Esophagus (tissue), 2 donors: ENCODE measurements around the gene IFIT5. TPM values are rescaled to one million over a fixed set of nuclear protein-coding genes. Genes with fewer than 3 reads are reported as not detected.
A peak's percentile ranks its signal among the peaks of the same experiment; 100 is the strongest.

Source experiments
- H3K27ac ChIP-seq, 2 donors: one replicate each; pipeline ENCODE4 v1.5.1; 2013; ENCODE audit warnings: low read depth in 2 of 2, mild to moderate bottlenecking in 2 of 2, inconsistent platforms in 1 of 2, low read length in 1 of 2, moderate library complexity in 1 of 2
- H3K27me3 ChIP-seq, 2 donors: one replicate each; pipeline ENCODE4 v1.6.1; 2013; ENCODE audit warnings: low read length in 2 of 2, control low read depth in 1 of 2, mild to moderate bottlenecking in 1 of 2; ENCODE audit not compliant: insufficient read depth in 2 of 2, control insufficient read depth in 1 of 2
- H3K36me3 ChIP-seq, 2 donors: one replicate each; pipeline ENCODE4 v1.6.1; 2013; ENCODE audit warnings: low read length in 1 of 2; ENCODE audit not compliant: control insufficient read depth in 2 of 2, insufficient read depth in 2 of 2
- H3K4me1 ChIP-seq, 2 donors: one replicate each; pipeline ENCODE4 v1.6.1; 2013; ENCODE audit warnings: low read length in 1 of 2; ENCODE audit not compliant: control insufficient read depth in 2 of 2, insufficient read depth in 2 of 2
- H3K4me3 ChIP-seq, 2 donors: one replicate each; pipeline ENCODE4 v1.5.1; 2013; ENCODE audit warnings: low read length in 2 of 2, mild to moderate bottlenecking in 2 of 2, low read depth in 1 of 2, moderate library complexity in 1 of 2
- H3K9me3 ChIP-seq, 2 donors: one replicate each; pipeline ENCODE4 v1.6.1; 2013; ENCODE audit warnings: mild to moderate bottlenecking in 2 of 2, low read depth in 1 of 2, low read length in 1 of 2, moderate library complexity in 1 of 2; ENCODE audit not compliant: control insufficient read depth in 2 of 2, insufficient read depth in 1 of 2
- WGBS, 2 donors: extraction: QIAGEN DNeasy Blood & Tissue Kit; methylation state at CpG; one replicate each; pipeline ENCODE4 v1.1.7; 2013; 5-methylcytosine and 5-hydroxymethylcytosine counted together
- polyA plus RNA-seq, 2 donors: library from polyadenylated mRNA; stranded (reverse); fragments of 200-250 nt; gene quantifications; one replicate each; pipeline ENCODE4 v1.2.3, GENCODE V29; 2013
- donor health status: healthy with polysubstance abuse.
- donor health status: Bipolar disorder and iron deficiency.

IFIT5 gene, protein sequence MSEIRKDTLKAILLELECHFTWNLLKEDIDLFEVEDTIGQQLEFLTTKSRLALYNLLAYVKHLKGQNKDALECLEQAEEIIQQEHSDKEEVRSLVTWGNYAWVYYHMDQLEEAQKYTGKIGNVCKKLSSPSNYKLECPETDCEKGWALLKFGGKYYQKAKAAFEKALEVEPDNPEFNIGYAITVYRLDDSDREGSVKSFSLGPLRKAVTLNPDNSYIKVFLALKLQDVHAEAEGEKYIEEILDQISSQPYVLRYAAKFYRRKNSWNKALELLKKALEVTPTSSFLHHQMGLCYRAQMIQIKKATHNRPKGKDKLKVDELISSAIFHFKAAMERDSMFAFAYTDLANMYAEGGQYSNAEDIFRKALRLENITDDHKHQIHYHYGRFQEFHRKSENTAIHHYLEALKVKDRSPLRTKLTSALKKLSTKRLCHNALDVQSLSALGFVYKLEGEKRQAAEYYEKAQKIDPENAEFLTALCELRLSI
- 1 to 10 TPM; 3.4 to 4.8 TPM for polyA plus RNA-seq

DNA sequence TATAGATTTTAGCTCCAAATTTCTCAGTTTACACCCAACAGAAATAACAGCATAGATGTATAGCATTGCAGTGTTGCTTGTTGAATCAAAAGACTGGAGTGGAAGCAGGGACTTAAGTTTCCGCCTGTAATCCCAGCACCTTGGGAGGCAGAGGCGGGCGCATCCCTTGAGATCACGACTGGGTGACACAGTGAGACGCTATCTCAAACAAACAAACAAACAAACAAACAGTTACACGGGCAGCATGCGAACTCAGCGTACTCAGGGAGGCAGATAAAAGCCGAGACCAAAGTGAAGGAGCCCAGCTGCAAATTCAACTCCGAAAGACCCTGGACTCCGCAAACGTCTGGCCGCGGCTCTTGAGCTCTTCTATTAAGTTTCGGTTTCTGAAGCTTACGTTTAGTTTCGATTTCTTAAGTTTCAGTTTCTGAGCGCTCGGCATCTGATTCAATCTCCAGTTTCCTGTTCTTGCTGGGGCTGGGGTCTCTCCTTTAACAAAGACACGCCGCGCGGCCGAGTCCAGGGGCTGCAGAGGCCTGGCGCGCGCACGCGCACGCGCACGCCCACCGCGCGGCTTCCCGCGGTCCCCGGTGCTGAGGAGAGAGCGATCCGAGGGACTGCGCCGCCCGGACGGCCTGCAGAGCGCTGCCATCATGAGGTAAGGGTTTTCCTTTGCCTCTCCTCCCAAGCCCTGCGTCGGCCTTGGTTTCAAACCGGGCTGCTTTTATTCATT lies at the start of gene IFIT5:
Gene IFIT5, plus strand, starts transcription at position 423 of the 733 bp plus-strand sequence. Its CDS starts 231 bp downstream, at position 654.
- no peaks in the 10 kb centered on the region for H3K27me3 ChIP-seq
- H3K27ac ChIP-seq, result peak within 1 kb of the TSS; percentile 88 to 95
- 0 to 1% methylated on average over 48 of the region's 48 CpGs for WGBS, 2 donors
- H3K4me3 ChIP-seq, result peak within 1 kb of the TSS; percentile 69 to 74
- H3K4me1 ChIP-seq, result peaks cover 0 to 2% of the 10 kb centered on the region in 2 donors
- H3K9me3 ChIP-seq, result no peaks in the 10 kb centered on the region
- H3K36me3 ChIP-seq, result no peaks in the 10 kb centered on the region

DNA sequence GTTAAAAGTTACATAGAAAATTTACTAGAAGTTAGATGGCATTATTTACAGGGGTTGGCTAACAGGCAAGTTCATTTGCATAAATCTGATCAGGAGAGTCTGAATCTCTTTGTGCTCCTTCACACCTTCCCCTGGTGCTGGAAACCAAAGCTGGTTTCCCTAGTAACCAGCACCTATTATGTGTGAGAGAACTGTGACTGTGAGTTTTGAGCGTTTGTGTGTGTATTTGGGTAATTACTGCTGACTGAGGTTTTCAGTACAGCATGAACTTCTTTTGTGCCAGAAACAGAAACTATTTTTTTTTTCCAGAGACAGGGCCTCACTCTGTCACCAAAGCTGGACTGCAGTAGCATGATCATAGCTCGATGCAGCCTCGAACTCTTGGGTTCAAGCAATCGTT lies 46.8 kb upstream of the IFIT5 start:
- no peaks in the 10 kb centered on the region for H3K4me1 ChIP-seq
- no peak overlapping the region for H3K27ac ChIP-seq
- no peaks in the 10 kb centered on the region for H3K36me3 ChIP-seq
- H3K27me3 ChIP-seq, result no peaks in the 10 kb centered on the region
- no peaks in the 10 kb centered on the region for H3K9me3 ChIP-seq
- 61 to 70% methylated on average over 4 of the region's 4 CpGs for WGBS, 2 donors
- no peak overlapping the region for H3K4me3 ChIP-seq

DNA sequence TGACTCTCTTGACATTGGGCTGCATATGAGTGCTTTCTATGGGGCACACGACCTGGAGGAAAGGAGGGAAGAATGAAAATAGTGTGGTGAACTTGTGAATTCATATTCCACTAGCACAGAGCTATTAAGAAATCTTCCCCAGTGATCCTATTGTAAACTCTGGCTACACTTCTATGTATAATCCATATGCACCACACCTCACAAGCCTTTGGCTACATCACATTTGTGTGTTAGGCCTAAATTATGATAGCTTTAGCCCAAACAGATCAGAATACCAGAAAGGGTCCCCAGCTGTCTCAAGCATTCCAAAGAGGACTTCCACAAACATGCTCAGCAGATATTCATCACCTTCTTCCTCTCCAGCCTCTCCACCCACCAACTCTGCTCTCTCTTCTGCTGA lies 46.2 kb upstream of the IFIT5 start:
- Histone ChIP-seq H3K36me3 (no peaks in the 10 kb centered on the region), H3K27me3 (no peaks in the 10 kb centered on the region), H3K4me3 (no peak overlapping the region), H3K9me3 (no peaks in the 10 kb centered on the region), H3K4me1 (no peaks in the 10 kb centered on the region), H3K27ac (no peak overlapping the region)
- 59 to 62% methylated on average over 1 of the region's 1 CpG for WGBS, 2 donors

DNA sequence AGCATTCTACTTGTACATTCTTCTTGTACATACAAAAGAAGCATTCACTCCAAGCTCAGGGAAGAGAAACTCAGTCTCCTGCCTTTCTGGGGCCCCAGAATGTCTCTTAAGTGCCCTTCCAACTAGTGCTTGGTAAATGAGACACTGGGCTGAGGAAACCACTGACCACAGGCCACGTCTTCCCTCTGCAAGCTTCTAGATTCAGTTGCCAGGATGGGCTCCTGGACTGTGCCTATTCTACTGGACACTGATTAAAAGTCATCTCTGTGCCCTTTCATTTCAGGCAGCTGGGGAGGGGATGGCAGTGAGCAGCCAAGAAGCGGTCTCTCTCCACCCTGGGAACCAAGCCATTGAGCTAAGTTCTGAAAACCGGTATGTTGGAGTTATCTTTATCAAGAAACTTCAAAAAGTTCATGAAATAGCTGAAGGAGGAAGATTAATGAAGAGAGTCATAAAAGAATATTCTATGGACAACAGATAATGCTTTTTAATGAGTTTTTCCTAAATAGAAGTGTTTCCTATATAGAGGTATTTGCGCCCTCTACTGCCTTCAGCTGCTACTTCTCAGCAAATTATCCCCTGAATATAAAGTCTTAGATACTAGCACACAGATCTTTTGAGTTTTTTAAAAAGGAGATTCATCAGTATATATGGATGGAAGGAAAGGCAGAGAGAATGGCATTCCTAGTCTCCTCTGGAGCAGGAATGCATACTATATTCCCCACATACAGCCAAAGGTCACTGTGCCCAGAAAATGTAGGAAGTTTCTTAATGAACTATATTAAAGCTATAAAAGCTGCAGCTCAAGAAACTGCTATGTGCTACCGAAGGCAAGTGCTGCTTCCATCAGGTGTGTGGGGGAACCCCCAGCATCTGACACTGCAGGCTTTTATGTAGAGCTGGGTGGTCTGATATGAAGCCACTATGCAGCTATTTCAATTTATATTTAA lies 44.9 kb upstream of the IFIT5 start:
- no peaks in the 10 kb centered on the region for H3K9me3 ChIP-seq
- H3K36me3 ChIP-seq, result no peaks in the 10 kb centered on the region
- H3K4me1 ChIP-seq, result no peaks in the 10 kb centered on the region
- no peak overlapping the region for H3K27ac ChIP-seq
- no peaks in the 10 kb centered on the region for H3K27me3 ChIP-seq
- 63 to 65% methylated on average over 5 of the region's 5 CpGs for WGBS, 2 donors
- H3K4me3 ChIP-seq, result no peak overlapping the region

DNA sequence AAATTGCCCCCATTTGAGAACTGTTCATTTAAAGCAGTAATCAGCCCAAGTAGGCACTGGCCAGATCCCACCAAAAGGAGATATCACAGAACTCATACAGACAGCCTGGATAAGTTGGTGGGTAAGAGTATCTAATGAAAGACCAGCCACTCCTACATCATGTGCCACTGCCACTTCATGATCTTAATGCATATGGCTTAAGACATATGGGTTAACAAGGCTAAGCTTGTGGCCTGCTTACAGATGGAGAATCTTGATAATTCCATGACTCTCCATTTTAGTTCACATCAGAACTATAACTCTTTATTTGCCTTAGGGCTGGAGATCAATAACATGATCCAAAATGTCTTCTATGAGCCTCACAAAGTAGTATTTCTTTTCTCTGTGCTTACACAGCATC lies 43.3 kb upstream of the IFIT5 start:
- Histone ChIP-seq H3K4me3 (no peak overlapping the region), H3K4me1 (no peaks in the 10 kb centered on the region), H3K36me3 (no peaks in the 10 kb centered on the region), H3K9me3 (no peaks in the 10 kb centered on the region), H3K27me3 (no peaks in the 10 kb centered on the region), H3K27ac (no peak overlapping the region)

DNA sequence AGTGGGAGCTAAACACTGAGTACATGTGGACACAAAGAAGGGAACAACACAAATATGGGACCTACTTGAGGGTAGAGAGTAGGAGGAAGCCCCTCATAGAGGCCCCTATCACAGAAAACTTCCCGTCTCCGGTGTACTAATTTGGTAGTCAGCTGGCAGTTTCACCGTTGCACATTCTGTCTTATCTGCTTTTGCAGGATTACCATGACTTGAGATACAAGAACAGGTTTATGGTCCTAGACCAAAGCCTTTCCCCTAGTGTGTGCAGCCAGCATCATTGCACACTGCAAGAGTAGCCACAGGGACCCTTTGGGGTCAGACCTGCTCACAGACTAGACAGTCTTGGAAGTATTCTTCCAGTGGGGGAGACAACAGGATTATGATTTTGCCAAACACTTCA lies 42.4 kb upstream of the IFIT5 start:
- 82 to 91% methylated on average over 3 of the region's 3 CpGs for WGBS, 2 donors
- H3K27ac ChIP-seq, result no peak overlapping the region
- H3K9me3 ChIP-seq, result no peaks in the 10 kb centered on the region
- no peaks in the 10 kb centered on the region for H3K4me1 ChIP-seq
- H3K4me3 ChIP-seq, result no peak overlapping the region
- no peaks in the 10 kb centered on the region for H3K36me3 ChIP-seq
- H3K27me3 ChIP-seq, result no peaks in the 10 kb centered on the region

DNA sequence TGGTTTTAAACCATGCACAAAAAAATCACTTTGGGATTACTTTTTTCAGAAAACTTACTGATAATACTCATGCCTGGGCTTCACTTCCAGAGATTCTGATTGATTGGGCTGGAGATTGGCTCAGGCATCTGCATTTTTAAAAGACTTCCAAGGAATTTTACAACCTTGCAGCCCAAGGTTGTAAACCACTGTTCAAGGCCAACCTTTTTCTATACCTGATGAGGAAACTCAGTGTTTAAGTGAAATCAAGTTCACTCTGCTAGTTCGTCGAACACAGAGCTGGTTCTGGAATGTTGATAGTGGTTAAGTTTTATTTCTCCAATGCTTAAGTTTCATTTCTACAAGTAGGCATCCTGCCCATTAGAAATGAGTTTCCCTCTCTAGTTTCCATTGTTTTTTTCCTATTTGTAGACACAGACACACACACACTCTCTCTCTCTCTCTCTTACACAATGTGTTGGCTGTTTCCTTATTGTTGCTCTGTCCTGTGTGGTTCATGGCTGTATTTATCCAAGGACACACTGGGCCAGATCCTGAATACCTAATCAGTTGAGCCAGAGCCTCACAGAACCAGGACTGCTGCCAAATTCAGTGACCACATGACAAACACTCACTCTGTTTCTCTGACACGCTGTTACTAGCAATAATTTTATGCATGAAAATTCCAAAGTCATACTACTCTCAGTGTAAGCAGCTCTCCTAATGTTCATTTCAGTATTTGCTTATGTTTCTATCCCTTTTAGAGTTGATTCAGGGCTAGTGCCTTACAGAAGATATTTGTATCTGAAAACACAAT lies 40.3 kb upstream of the IFIT5 start:
- H3K27me3 ChIP-seq, result no peaks in the 10 kb centered on the region
- no peak overlapping the region for H3K4me3 ChIP-seq
- WGBS, 2 donors, result 20 to 38% methylated on average over 3 of the region's 3 CpGs
- H3K9me3 ChIP-seq, result no peaks in the 10 kb centered on the region
- H3K36me3 ChIP-seq, result no peaks in the 10 kb centered on the region
- H3K4me1 ChIP-seq, result no peaks in the 10 kb centered on the region
- H3K27ac ChIP-seq, result peak overlapping the region; percentile 55 to 72

DNA sequence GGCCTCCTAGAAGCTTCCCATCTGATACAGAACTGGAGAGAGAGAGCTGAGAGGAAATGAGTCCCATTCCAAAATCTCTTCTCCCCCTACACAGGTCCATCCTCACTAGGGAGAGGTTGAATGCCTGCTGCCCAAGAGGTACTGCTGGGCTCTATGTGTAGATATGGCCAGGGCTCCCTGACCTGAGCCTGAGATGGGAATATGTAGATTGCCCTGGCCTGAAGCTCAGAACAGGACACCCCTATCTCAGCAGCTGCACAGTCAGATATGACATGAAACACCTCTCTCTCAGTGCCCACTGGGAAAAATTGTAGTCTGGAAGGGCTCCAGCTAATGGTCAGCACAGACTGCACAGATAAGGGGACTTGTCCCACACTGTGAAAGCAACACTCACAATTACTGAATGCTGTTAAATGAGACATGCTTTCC lies 39.6 kb upstream of the IFIT5 start:
- Histone ChIP-seq H3K27ac (peak overlapping the region; percentile 72 to 73), H3K27me3 (no peaks in the 10 kb centered on the region), H3K9me3 (no peaks in the 10 kb centered on the region), H3K4me3 (no peak overlapping the region), H3K36me3 (no peaks in the 10 kb centered on the region), H3K4me1 (no peaks in the 10 kb centered on the region)
